H9 (cell line): ENCODE data around the gene BPIFB4. TPM values are rescaled to one million over a fixed set of nuclear protein-coding genes. Genes with fewer than 3 reads are reported as not detected.

Experiments used
- DNase-seq: peaks from one replicate; pipeline ENCODE4 v3.0.0-alpha.2; 2017
- H2AFZ ChIP-seq: one replicate; pipeline ENCODE4 v1.6.1; 2013; ENCODE audit warnings: mild to moderate bottlenecking, low read length, control low read depth, moderate library complexity
- H2AK5ac ChIP-seq: 2 replicates; pipeline ENCODE4 v1.6.1; 2013; ENCODE audit warnings: low read length, control low read depth, mixed read lengths; ENCODE audit not compliant: insufficient read length
- H2BK120ac ChIP-seq: one replicate; pipeline ENCODE4 v1.6.1; 2013; ENCODE audit warnings: low read depth, mild to moderate bottlenecking, low read length, control low read depth, inconsistent platforms; ENCODE audit not compliant: poor library complexity, severe bottlenecking
- H2BK12ac ChIP-seq: 2 replicates; pipeline ENCODE4 v1.6.1; 2013; ENCODE audit warnings: low read length, control low read depth, mixed read lengths, low read depth; ENCODE audit not compliant: insufficient read length
- H2BK15ac ChIP-seq: 2 replicates; pipeline ENCODE4 v1.6.1; 2013; ENCODE audit warnings: low read depth, low read length, control low read depth
- H2BK20ac ChIP-seq: one replicate; pipeline ENCODE4 v1.6.1; 2013; ENCODE audit warnings: low read depth, mild to moderate bottlenecking, low read length, control low read depth, inconsistent platforms; ENCODE audit not compliant: poor library complexity, severe bottlenecking
- H2BK5ac ChIP-seq: 2 replicates; pipeline ENCODE4 v1.6.1; 2013; ENCODE audit warnings: low read length, control low read depth, mixed read lengths; ENCODE audit not compliant: insufficient read length
- H3K14ac ChIP-seq: 2 replicates; pipeline ENCODE4 v1.6.1; 2013; ENCODE audit warnings: low read length, control low read depth; ENCODE audit not compliant: insufficient read depth
- H3K18ac ChIP-seq: 2 replicates; pipeline ENCODE4 v1.6.1; 2013; ENCODE audit warnings: low read depth, mild to moderate bottlenecking, mixed read lengths, low read length, control low read depth; ENCODE audit not compliant: insufficient read length
- H3K23ac ChIP-seq: 2 replicates; pipeline ENCODE4 v1.6.1; 2013; ENCODE audit warnings: low read length, control low read depth, mixed read lengths, low read depth; ENCODE audit not compliant: insufficient read length
- H3K23me2 ChIP-seq: 2 replicates; pipeline ENCODE4 v1.6.1; 2013; ENCODE audit warnings: low read depth, mild to moderate bottlenecking, mixed read lengths, low read length, control low read depth; ENCODE audit not compliant: insufficient read length, poor library complexity, severe bottlenecking
- H3K27ac ChIP-seq: 2 replicates; pipeline ENCODE4 v1.5.1; 2013; ENCODE audit warnings: low read length, control low read depth, mixed read lengths, low read depth; ENCODE audit not compliant: insufficient read length
- H3K27me3 ChIP-seq: 2 replicates; pipeline ENCODE4 v1.6.1; 2013; ENCODE audit warnings: low read length, control low read depth, inconsistent platforms; ENCODE audit not compliant: insufficient read depth
- H3K4ac ChIP-seq: 2 replicates; pipeline ENCODE4 v1.6.1; 2013; ENCODE audit warnings: low read depth, mild to moderate bottlenecking, control low read depth, inconsistent platforms, low read length, moderate library complexity
- H3K4me1 ChIP-seq: 2 replicates; pipeline ENCODE4 v1.6.1; 2013; ENCODE audit warnings: low read length, control low read depth, inconsistent platforms; ENCODE audit not compliant: insufficient read depth
- H3K4me2 ChIP-seq: 2 replicates; pipeline ENCODE4 v1.6.1; 2013; ENCODE audit warnings: low read length, control low read depth, mixed read lengths; ENCODE audit not compliant: insufficient read length, insufficient read depth
- H3K56ac ChIP-seq: 2 replicates; pipeline ENCODE4 v1.6.1; 2013; ENCODE audit warnings: low read depth, mild to moderate bottlenecking, mixed read lengths, low read length, control low read depth; ENCODE audit not compliant: insufficient read length
- H3K79me1 ChIP-seq: 2 replicates; pipeline ENCODE4 v1.6.1; 2013; ENCODE audit warnings: low read depth, mild to moderate bottlenecking, moderate library complexity, low read length, control low read depth, inconsistent platforms; ENCODE audit not compliant: insufficient read depth, poor library complexity, severe bottlenecking
- H3K79me2 ChIP-seq: 2 replicates; pipeline ENCODE4 v1.6.1; 2013; ENCODE audit warnings: low read length, control low read depth, inconsistent platforms; ENCODE audit not compliant: insufficient read depth
- H3K9ac ChIP-seq: 2 replicates; pipeline ENCODE4 v1.6.1; 2013; ENCODE audit warnings: low read length, control low read depth, mixed read lengths; ENCODE audit not compliant: insufficient read length; ENCODE audit errors: extremely low read depth
- H3K9me3 ChIP-seq: one replicate; pipeline ENCODE4 v1.6.1; 2013; ENCODE audit warnings: low read depth, low read length, inconsistent platforms; ENCODE audit not compliant: control insufficient read depth
- H3T11ph ChIP-seq: one replicate; pipeline ENCODE4 v1.6.1; 2013; ENCODE audit warnings: mild to moderate bottlenecking, low read length, control low read depth, inconsistent platforms
- H4K20me1 ChIP-seq: one replicate; pipeline ENCODE4 v1.6.1; 2013; ENCODE audit not compliant: control insufficient read depth, insufficient read length, insufficient read depth
- H4K5ac ChIP-seq: 2 replicates; pipeline ENCODE4 v1.6.1; 2013; ENCODE audit warnings: low read depth, mild to moderate bottlenecking, mixed read lengths, low read length, control low read depth; ENCODE audit not compliant: insufficient read length
- H4K8ac ChIP-seq: replicated peaks from 2 replicates; pipeline ENCODE4 v1.6.1; 2013; ENCODE audit warnings: low read length, control low read depth, mixed read lengths, low read depth; ENCODE audit not compliant: insufficient read length
- H4K91ac ChIP-seq: 2 replicates; pipeline ENCODE4 v1.6.1; 2013; ENCODE audit warnings: low read depth, mild to moderate bottlenecking, moderate library complexity, mixed read lengths, low read length, control low read depth; ENCODE audit not compliant: insufficient read length
- H3K27ac Mint-ChIP-seq, 3 experiments: 2 replicates in 2 of 3; 3 replicates in 1 of 3; pipeline ENCODE4 v1.8.0; 2020 to 2021; ENCODE audit warnings: mixed read lengths in 3 of 3, mild to moderate bottlenecking in 1 of 3, moderate library complexity in 1 of 3
- H3K27me3 Mint-ChIP-seq: 2 replicates; pipeline ENCODE4 v1.8.0; 2021; ENCODE audit warnings: low read depth, mild to moderate bottlenecking, moderate library complexity, mixed read lengths
- H3K36me3 Mint-ChIP-seq, 3 experiments: 2 replicates in 2 of 3; 3 replicates in 1 of 3; pipeline ENCODE4 v1.8.0; 2020 to 2021; ENCODE audit warnings: low read depth in 3 of 3, mixed read lengths in 3 of 3; ENCODE audit not compliant: insufficient read depth in 1 of 3
- H3K4me1 Mint-ChIP-seq, 2 experiments: 2 replicates each; pipeline ENCODE4 v1.8.0; 2020; ENCODE audit warnings: mixed read lengths in 2 of 2
- H3K4me3 Mint-ChIP-seq, 2 experiments: 2 replicates in 1 of 2; 3 replicates in 1 of 2; pipeline ENCODE4 v1.8.0; 2020 to 2021; ENCODE audit warnings: mild to moderate bottlenecking in 2 of 2, mixed read lengths in 2 of 2, moderate library complexity in 1 of 2
- H3K9me3 Mint-ChIP-seq, 2 experiments: 2 replicates in 1 of 2; 3 replicates in 1 of 2; pipeline ENCODE4 v1.8.0; 2020; ENCODE audit warnings: mild to moderate bottlenecking in 2 of 2, mixed read lengths in 2 of 2, moderate library complexity in 1 of 2
- WGBS: extraction: QIAGEN DNeasy Blood & Tissue Kit; methylation state at CpG from one replicate; pipeline ENCODE4 v1.1.7; 2013; ENCODE audit warnings: missing lambda C conversion rate, low lambda C conversion rate, mixed read lengths; ENCODE audit not compliant: insufficient read length; ENCODE audit errors: extremely low coverage; 5-methylcytosine and 5-hydroxymethylcytosine counted together
- total RNA-seq: library from RNA; stranded (reverse); gene quantifications from 2 replicates; pipeline ENCODE4 v1.2.1, GENCODE V29; 2021
- TF ChIP-seq, protein P1 (sequence below): fragments of 200-600 bp; sonication (generic); conservative IDR thresholded peaks from 3 replicates; pipeline ENCODE4 v1.8.0; 2021; ENCODE audit warnings: antibody characterized with exemption, mild to moderate bottlenecking

BPIFB4 gene
- total RNA-seq, 1 experiment from 2014 or later, result not detected

DNA sequence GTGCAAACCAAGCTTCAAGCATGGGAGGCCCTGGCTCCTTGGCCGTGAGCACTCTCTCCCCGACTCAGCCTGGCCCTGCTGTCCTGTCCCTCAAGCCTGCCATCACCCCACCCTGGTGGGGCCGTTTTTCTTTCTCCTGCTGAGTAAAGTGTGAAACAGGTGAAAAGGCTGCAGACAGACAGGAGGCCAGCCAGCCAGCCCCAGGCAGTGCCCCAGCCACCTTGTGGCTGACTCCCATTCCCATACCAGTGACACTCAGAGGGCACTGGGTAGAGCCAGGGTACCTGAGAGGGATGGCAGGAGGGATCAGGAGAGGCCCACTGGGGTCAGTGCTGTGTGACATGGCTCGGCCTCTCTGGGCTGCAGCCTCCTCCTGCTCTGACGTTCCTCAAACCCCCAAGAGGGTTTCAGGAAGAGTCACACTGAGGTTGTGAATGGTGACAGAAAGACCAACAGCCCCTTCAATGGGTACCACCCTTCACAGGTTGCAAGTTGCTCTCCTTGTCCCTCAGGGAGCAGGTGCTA lies 52.6 kb downstream of the BPIFB4 start:
- Histone ChIP-seq H3K27ac (no peak overlapping the region), H3K23me2 (no peaks in the 10 kb centered on the region), H3K9ac (no peak overlapping the region), H2BK12ac (no peak overlapping the region), H3K27me3 (no peaks in the 10 kb centered on the region), H2BK15ac (no peak overlapping the region), H3K56ac (no peak overlapping the region), H2AFZ (no peak overlapping the region), H2BK20ac (no peak overlapping the region), H3K79me1 (no peaks in the 10 kb centered on the region), H4K20me1 (no peaks in the 10 kb centered on the region), H4K91ac (no peak overlapping the region), H4K8ac (no peak overlapping the region), H3K9me3 (no peaks in the 10 kb centered on the region), H4K5ac (no peak overlapping the region), H3K23ac (no peak overlapping the region), H3K18ac (no peak overlapping the region), H2AK5ac (no peak overlapping the region), H2BK120ac (no peak overlapping the region), H3T11ph (no peak overlapping the region), H3K79me2 (no peaks in the 10 kb centered on the region), H3K4me2 (no peak overlapping the region), H3K14ac (no peak overlapping the region), H3K4me1 (no peaks in the 10 kb centered on the region), H3K4ac (no peak overlapping the region), H2BK5ac (no peak overlapping the region)
- DNase-seq, result no peak
- peaks cover 11% of the 10 kb centered on the region for H3K27me3 Mint-ChIP-seq
- peaks cover 0 to under 1% of the 10 kb centered on the region in 2 experiments; a peak in 1 of 5 replicates for H3K9me3 Mint-ChIP-seq
- TF ChIP-seq, protein P1, sequence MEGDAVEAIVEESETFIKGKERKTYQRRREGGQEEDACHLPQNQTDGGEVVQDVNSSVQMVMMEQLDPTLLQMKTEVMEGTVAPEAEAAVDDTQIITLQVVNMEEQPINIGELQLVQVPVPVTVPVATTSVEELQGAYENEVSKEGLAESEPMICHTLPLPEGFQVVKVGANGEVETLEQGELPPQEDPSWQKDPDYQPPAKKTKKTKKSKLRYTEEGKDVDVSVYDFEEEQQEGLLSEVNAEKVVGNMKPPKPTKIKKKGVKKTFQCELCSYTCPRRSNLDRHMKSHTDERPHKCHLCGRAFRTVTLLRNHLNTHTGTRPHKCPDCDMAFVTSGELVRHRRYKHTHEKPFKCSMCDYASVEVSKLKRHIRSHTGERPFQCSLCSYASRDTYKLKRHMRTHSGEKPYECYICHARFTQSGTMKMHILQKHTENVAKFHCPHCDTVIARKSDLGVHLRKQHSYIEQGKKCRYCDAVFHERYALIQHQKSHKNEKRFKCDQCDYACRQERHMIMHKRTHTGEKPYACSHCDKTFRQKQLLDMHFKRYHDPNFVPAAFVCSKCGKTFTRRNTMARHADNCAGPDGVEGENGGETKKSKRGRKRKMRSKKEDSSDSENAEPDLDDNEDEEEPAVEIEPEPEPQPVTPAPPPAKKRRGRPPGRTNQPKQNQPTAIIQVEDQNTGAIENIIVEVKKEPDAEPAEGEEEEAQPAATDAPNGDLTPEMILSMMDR, result no peak
- WGBS, result no CpG with 5 or more reads among the region's 5 CpGs
- H3K36me3 Mint-ChIP-seq, result no peaks in the 10 kb centered on the region
- peaks cover 7 to 10% of the 10 kb centered on the region in 2 experiments for H3K4me1 Mint-ChIP-seq
- no peak overlapping the region for H3K4me3 Mint-ChIP-seq
- H3K27ac Mint-ChIP-seq, result no peak overlapping the region; a peak in 1 of 7 replicates
